GM21786 (cell line): ENCODE data around the gene CHRNA1.

ENCODE experiments used
- ATAC-seq: cut with Tn5 transposase; IDR thresholded peaks from one replicate; pipeline ENCODE4 v1.9.1; 2021; ENCODE audit not compliant: unreplicated experiment

Gene CHRNA1

GRCh38 chr2:174761837-174762236 lies 2.4 kb downstream of the CHRNA1 start:
- no peak for ATAC-seq

GRCh38 chr2:174760845-174761473 lies 3.3 kb downstream of the CHRNA1 start:
- no peak for ATAC-seq

- no peak for ATAC-seq
Observed at GRCh38 chr2:174759381-174760065, 4.7 kb downstream of the CHRNA1 start.

GRCh38 chr2:174756743-174757142 lies 7.5 kb downstream of the CHRNA1 start:
- ATAC-seq = no peak

GRCh38 chr2:174753038-174753633 lies 11.1 kb downstream of the CHRNA1 start:
- ATAC-seq = peak; percentile 19

GRCh38 chr2:174752403-174753037 lies 11.8 kb downstream of the CHRNA1 start:
- peak; percentile 84 for ATAC-seq

- peak; percentile 54 for ATAC-seq
Observed at GRCh38 chr2:174750923-174751441, 13.3 kb downstream of the CHRNA1 start.

GRCh38 chr2:174749793-174750192 lies 14.5 kb downstream of the CHRNA1 start:
- ATAC-seq = no peak

- no peak for ATAC-seq
Observed at GRCh38 chr2:174748948-174749347, 15.3 kb downstream of the CHRNA1 start.

- ATAC-seq = no peak
Observed at GRCh38 chr2:174745142-174745541, 19.1 kb downstream of the CHRNA1 start.

- no peak for ATAC-seq
Observed at GRCh38 chr2:174744111-174744510, 20.2 kb downstream of the CHRNA1 start.

GRCh38 chr2:174740721-174741120 lies 23.6 kb downstream of the CHRNA1 start:
- no peak for ATAC-seq

- no peak for ATAC-seq
Observed at GRCh38 chr2:174738841-174739240, 25.4 kb downstream of the CHRNA1 start.

GRCh38 chr2:174731546-174731945 lies 32.7 kb downstream of the CHRNA1 start:
- no peak for ATAC-seq

- no peak for ATAC-seq
Observed at GRCh38 chr2:174730698-174731018, 33.6 kb downstream of the CHRNA1 start.

GRCh38 chr2:174729797-174730697 lies 34.2 kb downstream of the CHRNA1 start:
- ATAC-seq = no peak

- ATAC-seq = no peak
Observed at GRCh38 chr2:174728096-174728495, 36.2 kb downstream of the CHRNA1 start.

- ATAC-seq = no peak
Observed at GRCh38 chr2:174726212-174726611, 38.1 kb downstream of the CHRNA1 start.

GRCh38 chr2:174722942-174723592 lies 41.2 kb downstream of the CHRNA1 start:
- ATAC-seq = no peak

- ATAC-seq = no peak
Observed at GRCh38 chr2:174719016-174719415, 45.3 kb downstream of the CHRNA1 start.
